GM19043 (cell line): ENCODE data around the gene SLC30A10.
"Not testable (repeated sequence)": the region's sequence is repeated elsewhere in the genome, so short reads cannot be mapped to it uniquely, and the experiment has no call there.

Experiments
- ATAC-seq: cut with Tn5 transposase; IDR thresholded peaks from one replicate; pipeline ENCODE4 v1.9.1; 2021; ENCODE audit warnings: low read depth; ENCODE audit not compliant: unreplicated experiment

Gene SLC30A10

GRCh38 chr1:219927956-219928790 is at the start of gene SLC30A10:
SLC30A10 (minus strand) TSS chr1:219928557; CDS start chr1:219928440, 117 bp downstream.
- ATAC-seq: peak; percentile 42

- ATAC-seq: no peak
Measured at GRCh38 chr1:219973213-219973612, 44.9 kb upstream of the SLC30A10 start.

GRCh38 chr1:219967361-219967760 is 39.0 kb upstream of the SLC30A10 start:
- ATAC-seq: no peak

GRCh38 chr1:219966071-219966349 is 37.7 kb upstream of the SLC30A10 start:
- ATAC-seq: no peak

GRCh38 chr1:219965285-219966070 is 37.1 kb upstream of the SLC30A10 start:
- ATAC-seq: no peak

- ATAC-seq: no peak
Measured at GRCh38 chr1:219963432-219963831, 35.1 kb upstream of the SLC30A10 start.

GRCh38 chr1:219961684-219962083 is 33.3 kb upstream of the SLC30A10 start:
- ATAC-seq: no peak

GRCh38 chr1:219959540-219960203 is 31.3 kb upstream of the SLC30A10 start:
- no peak for ATAC-seq

- no peak for ATAC-seq
Measured at GRCh38 chr1:219958875-219959417, 30.6 kb upstream of the SLC30A10 start.

- ATAC-seq: no peak
Measured at GRCh38 chr1:219954736-219955421, 26.5 kb upstream of the SLC30A10 start.

GRCh38 chr1:219954052-219954451 is 25.7 kb upstream of the SLC30A10 start:
- ATAC-seq: no peak

- no peak for ATAC-seq
Measured at GRCh38 chr1:219952361-219952760, 24.0 kb upstream of the SLC30A10 start.

- not testable (repeated sequence) for ATAC-seq
Measured at GRCh38 chr1:219949227-219949626, 20.9 kb upstream of the SLC30A10 start.

GRCh38 chr1:219948766-219949165 is 20.4 kb upstream of the SLC30A10 start:
- not testable (repeated sequence) for ATAC-seq

GRCh38 chr1:219945795-219946194 is 17.4 kb upstream of the SLC30A10 start:
- no peak for ATAC-seq

GRCh38 chr1:219941179-219942118 is 13.1 kb upstream of the SLC30A10 start:
- ATAC-seq: no peak

GRCh38 chr1:219940707-219941106 is 12.3 kb upstream of the SLC30A10 start:
- ATAC-seq: no peak

- ATAC-seq: no peak
Measured at GRCh38 chr1:219938706-219939105, 10.3 kb upstream of the SLC30A10 start.

- not testable (repeated sequence) for ATAC-seq
Measured at GRCh38 chr1:219933763-219934162, 5.4 kb upstream of the SLC30A10 start.
